Measurements from ENCODE around the gene GPR32.

The GPR32 gene

DNA sequence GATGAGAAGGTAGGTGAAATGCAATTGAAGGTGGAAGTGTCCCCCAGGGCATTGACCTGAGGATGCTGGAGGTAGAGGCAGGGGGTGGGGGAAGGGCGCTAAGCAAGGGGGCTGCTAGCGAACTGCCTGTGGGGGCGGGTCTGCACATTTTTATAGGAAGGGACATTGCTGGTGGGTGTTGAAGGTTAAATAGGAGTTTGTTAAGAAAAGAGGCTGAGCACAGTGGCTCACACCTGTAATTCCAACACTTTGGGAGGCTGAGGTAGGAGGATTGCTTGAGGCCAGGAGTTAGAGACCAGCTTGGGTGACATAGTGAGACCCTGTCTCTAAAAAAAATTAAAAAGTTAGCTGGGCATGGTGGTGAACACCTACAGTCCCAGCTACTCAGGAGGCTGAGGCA lies 14.4 kb downstream of the GPR32 start:
- no peak for FAIRE-seq

DNA sequence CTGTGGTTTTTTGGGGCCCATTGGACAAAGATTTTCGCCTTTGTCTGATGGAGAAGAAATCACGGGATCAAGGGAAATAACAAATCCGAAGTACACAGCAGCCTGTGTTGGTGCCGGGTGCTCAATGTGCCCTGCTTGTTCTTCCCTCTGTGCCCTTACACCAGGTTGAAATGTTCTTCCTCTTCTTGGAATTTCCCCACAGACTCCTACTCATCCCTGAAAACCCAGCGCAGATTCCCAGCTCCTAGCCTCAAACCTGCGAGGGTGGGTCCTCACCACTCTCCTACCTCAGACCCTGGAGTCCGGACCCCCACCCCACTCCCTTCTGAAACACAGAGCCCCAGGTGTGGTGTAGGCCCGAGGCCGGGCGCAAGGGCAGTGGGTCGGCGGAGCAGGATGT lies 15.1 kb downstream of the GPR32 start:
- no peak for FAIRE-seq

DNA sequence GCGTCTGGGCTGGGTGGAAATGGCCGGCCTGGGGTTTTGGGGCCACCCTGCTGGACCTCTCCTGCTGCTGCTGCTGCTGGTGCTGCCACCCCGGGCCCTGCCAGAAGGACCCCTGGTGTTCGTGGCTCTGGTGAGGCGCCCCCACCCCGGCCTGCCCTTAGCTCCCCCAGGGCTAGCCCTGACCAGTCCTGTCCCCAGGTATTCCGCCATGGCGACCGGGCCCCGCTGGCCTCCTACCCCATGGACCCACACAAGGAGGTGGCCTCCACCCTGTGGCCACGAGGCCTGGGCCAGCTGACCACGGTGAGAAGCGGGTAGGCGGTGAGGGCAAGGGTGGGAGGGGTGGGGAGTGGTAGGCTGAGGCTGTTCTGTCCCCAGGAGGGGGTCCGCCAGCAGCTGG lies 20.1 kb downstream of the GPR32 start, which contains the start of gene ACP4:
Gene ACP4, plus strand, starts transcription at position 20 of the 400 bp plus-strand sequence. Its CDS starts 0 bp downstream, at position 20.
- no peak for FAIRE-seq

DNA sequence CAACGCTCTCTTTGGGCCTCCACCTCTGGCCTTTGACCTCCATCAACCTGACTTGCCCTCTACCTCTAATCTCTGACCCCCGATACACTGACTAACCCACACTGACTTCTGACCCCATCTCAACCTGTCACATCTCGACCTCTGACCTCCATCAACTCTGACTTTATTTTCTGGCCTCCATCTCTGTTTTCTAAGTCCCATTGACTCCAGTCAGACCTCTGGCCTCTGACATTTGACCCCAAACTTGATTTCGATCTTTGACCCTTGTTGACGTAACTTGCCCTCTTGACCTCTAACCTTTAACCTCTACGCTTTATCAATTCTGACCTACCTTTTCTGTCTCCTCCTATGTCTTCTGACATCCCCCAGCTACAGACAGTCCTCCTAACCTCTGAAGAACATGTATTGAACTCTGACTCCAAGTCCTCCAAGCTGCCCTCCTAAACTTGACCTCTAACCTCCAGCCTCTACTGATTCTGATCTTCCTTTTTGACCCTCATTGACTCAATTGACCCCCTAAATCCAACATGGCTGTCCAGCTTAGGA lies 20.7 kb downstream of the GPR32 start:
- no peak for FAIRE-seq

DNA sequence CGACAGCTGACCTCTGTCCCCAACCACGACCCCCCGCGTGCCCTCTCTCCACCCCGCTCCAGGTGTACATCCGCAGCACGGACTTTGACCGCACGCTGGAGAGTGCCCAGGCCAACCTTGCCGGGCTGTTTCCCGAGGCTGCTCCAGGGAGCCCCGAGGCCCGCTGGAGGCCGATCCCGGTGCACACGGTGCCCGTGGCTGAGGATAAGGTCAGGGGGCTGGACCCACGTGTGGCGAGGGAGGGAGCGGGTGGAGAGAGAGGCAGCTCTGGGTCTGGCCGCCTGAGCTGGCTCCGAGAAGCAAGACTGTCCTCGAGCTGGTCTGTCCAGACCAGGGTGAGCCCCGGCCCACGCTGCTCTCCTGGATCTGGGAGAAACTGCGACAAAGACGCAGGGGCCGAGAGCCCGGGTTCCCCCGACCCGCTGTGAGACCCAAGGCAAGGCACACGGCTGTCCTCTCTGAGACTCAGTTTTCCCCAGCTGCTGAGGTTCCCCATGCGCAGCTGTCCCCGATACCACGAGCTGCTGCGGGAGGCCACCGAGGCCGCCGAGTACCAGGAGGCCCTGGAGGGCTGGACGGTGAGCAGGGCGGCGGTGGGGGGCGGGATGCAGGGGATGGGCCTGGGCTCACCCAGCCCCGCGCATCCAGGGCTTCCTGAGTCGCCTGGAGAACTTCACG lies 21.5 kb downstream of the GPR32 start:
- no peak for FAIRE-seq

DNA sequence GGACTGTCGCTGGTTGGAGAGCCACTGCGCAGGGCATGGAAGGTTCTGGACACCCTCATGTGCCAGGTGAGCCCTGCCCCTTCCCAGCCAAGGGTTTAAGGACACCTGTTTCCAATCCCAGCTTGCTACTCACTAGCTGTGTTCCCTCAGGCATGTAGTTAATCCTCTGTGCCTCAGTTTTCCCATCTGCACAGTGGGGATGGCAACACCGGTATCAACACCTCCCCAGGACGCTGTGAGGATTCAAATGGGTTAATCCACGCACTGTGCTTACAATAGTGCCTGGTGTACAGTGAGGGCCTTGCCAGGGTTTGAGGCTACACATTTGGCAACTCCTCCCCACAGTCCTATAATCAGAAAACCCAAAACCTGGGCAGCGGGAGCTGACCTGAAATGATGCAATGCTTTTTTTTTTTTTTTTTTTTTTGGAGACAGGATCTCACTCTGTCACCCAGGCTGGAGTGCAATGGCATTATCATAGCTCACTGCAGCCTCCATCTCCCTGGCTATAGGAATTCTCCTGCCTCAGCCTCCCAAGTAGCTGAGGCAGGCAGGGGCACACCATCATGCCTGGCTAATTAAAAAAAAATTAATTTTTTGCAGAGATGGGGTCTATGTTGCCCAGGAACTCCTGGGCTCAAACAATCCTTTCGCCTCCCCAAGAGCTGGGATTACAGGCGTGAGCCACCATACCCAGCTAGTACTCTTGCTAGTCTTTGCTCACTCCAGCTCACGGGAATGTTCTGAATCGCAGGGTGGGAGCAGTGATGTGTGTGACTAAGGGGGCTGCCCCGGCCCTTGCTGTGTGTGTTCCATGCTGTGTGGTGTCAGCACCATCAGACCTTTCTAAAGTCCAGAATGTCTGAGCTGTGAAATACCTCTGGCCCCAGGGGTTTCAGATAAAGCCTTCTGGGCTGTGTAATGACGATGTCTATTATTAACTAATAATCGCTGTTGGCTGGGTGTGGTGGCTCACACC lies 22.3 kb downstream of the GPR32 start:
- FAIRE-seq, result no peak

DNA sequence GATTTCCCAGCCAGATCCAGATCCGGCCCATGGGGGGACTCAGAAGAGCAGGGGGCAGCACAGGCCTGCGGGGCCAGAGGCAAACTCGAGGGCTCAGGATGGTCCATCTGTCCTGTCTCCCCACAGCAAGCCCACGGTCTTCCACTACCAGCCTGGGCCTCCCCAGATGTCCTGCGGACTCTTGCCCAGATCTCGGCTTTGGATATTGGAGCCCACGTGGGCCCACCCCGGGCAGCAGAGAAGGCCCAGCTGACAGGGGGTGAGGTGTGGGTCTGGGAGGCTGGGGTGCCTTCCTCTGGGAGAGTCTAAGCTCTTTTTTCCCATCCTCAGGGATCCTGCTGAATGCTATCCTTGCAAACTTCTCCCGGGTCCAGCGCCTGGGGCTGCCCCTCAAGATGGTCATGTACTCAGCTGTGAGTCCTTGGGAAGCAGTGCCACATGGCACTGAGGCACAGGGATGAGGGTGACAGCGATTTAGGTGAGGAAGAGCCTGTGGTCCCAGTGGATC lies 23.3 kb downstream of the GPR32 start:
- no peak for FAIRE-seq

DNA sequence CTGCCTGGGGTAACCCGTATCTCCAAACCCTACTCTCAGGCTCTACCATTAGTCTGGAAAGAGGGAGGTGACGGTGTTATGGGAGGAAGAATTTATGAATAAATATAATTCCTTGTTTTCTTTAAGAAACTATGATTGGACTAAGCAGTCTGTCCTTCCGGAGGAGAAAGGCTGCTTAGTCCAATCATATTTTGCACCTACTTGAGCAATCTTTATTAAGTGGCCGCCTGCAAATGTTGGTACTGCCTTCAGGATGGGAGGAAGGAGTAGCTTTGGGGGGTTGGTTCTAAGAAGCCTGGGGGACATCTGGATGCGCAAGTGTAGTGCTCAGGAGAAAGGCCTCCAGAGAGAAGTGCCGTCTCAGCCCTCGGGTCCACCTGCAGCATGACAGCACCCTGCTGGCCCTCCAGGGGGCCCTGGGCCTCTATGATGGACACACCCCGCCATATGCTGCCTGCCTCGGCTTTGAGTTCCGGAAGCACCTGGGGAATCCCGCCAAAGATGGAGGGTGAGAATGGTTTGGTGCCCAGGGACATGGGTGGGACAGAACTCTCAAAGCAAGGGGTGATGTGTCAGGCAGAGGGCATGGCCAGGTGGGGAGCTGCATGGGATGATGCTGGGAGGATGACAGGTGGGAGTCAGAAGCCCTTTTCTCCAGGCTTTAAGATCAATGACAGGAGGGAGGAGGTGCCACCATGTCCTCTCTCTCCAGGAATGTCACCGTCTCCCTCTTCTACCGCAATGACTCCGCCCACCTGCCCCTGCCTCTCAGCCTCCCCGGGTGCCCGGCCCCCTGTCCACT lies 24.0 kb downstream of the GPR32 start:
- FAIRE-seq, result no peak

DNA sequence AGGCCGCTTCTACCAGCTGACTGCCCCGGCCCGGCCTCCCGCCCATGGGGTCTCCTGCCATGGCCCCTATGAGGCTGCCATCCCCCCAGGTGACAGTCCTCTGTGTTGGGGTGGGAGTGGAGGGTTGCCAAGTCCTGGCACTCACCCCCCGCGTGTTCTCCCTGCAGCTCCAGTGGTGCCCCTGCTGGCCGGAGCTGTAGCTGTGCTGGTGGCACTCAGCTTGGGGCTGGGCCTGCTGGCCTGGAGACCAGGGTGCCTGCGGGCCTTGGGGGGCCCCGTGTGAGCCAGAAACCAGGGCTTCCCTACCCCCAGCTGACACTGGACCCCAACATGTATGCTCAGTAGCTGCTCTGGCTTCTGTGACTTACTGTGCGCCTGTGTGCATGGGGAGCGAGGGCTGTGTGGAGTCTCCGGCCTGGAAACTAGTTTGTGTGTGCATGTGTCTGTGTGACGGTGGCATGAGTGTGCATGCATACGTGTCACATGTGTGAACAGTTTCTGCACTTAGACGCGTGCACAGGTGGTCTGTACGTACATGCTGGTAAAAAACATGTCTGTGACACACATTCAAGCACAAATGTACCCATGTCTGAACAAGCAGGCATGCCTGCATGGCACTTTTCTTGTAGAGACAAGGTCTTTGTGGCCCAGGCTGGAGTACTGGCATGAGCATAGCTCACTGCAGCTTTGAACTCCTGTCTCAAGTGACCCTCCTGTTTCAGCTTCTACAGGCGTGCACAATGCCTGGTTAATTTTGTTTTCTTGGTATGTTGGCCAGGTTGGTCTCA lies 24.8 kb downstream of the GPR32 start:
- no peak for FAIRE-seq

DNA sequence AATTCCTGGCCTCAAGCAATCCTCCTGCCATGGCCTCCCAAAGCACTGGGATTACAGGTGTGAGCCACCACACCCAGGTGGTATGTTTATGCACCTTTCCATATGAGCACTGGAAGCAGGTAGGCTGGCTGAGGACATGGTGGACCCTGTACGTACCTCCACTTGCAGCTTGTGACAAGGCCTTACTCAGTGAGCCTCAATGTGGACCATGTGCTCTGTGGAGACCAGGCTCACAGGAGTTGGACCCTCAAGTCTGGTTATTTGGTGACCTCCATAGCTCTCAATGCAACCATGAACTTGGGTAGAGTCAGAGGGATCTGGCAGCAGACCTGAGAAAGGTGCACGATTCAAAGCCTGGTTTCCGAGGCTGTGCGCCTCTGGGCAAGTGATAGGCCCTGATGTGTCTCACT lies 25.4 kb downstream of the GPR32 start:
- no peak for FAIRE-seq

DNA sequence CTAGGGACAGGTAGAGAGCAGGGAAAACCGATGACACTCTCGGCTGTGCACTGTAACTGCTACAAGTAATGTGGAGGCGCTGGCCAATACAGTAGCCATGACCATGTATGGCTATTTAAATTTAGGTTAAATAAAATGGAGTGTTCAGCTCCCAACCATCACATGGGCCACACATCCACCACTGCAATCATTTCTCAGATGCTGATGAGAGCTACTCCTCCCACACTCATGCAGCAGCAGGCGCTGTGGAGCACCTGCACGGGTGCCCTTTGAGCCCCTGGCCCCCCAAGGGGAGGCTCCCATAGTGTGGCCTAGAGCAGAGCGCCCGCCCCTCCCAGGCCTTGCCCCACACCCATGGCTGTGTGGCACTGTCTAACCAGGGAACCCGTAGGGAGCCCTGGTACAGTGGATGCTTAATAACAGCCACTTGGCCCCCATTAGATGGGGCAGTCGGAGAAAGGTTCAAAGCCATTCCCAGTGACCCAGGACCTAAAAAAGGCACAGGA lies 25.9 kb downstream of the GPR32 start:
- FAIRE-seq, result no peak

DNA sequence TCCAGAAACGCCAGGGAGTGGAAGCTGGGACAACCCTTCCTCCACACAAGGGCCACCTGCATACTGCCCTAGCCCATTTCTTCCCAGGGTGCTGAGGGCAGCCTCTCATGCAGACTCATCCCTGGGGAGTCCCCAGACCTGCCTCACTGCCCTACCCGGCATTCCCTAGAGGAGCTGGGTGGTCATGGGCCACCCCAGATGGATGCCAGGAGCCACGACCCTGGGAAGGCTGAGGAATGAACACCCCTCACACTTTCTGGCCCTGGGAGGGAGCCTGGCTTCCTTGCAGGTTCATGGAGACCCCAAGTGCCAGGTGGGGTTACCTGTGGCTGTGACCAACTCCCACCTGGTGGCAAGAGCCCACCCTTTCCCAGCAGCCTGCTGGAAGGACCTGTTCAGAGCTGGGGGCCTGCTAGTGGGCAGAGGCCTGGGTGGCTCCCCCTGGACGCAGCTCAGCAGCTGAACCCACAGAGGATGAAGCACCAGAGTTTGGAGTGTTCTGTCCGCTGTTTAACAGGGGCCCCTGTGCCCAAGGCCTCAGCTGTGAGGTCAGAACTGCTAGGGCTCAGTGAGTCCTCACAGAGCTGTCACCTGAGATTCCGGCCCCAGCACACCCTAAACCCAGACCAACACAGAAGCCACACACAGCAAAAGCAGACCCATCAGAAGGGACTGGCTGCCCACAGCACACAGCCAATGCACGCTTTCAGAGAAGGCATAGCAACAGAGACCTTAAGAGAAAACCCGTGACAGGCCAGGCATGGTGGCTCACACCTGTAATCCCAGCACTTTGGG lies 26.6 kb downstream of the GPR32 start:
- FAIRE-seq, result no peak

DNA sequence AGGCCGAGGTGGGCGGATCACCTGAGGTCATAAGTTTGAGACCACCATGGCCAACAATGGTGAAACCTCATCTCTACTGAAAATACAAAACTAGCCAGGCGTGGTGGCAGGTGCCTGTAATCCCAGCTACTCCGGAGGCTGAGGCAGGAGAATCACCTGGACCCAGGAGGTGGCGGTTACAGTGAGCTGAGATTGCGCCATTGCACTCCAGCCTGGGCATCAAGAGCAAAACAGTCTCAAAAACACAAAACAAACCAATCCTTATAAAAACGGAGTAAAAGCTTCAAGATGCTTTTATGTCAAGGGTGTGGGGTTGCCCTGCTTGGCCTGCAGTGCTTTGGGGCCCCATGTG lies 27.1 kb downstream of the GPR32 start:
- FAIRE-seq, result no peak

DNA sequence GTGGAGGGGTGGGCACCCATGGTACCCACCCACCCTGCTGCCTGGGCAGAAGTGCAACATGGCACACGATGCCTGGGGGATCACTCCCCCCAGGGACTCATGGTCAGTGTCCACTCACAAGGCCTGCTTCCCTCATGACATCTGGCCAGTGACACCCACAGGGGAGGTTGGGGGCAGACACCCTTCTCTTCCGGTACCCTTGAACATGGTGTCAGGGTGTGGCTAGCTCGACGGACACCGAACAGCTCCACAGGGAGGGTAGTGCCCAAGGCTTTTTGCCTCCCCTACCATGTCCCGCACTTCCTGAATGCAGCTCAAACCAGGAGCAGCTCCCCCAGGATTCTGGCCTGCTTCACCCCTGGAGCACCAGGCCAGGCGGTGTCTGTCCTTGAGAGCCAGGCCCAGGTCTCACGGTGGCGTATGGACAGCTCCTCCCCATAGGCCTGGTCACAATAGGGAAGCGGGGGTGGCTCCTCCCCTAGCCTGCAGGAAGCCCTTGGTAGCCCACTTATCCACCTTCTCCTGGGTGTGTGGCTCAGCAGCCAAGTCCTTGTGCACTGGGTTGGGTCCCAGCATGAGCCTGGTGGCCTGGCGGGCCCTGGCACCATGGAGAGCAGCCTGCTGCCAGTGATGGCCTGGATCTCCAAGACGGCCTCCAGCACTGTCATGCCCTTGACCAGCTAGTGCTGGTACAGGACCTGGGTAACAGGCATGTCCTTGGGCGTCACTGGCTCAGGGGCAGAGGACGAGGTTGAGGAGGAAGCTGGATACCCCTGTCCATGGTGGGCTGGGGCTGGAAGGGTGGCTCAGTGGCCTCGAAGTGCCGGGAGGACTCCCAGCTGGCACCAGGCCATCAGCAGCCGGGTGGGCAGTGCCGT lies 27.8 kb downstream of the GPR32 start:
- no peak for FAIRE-seq

DNA sequence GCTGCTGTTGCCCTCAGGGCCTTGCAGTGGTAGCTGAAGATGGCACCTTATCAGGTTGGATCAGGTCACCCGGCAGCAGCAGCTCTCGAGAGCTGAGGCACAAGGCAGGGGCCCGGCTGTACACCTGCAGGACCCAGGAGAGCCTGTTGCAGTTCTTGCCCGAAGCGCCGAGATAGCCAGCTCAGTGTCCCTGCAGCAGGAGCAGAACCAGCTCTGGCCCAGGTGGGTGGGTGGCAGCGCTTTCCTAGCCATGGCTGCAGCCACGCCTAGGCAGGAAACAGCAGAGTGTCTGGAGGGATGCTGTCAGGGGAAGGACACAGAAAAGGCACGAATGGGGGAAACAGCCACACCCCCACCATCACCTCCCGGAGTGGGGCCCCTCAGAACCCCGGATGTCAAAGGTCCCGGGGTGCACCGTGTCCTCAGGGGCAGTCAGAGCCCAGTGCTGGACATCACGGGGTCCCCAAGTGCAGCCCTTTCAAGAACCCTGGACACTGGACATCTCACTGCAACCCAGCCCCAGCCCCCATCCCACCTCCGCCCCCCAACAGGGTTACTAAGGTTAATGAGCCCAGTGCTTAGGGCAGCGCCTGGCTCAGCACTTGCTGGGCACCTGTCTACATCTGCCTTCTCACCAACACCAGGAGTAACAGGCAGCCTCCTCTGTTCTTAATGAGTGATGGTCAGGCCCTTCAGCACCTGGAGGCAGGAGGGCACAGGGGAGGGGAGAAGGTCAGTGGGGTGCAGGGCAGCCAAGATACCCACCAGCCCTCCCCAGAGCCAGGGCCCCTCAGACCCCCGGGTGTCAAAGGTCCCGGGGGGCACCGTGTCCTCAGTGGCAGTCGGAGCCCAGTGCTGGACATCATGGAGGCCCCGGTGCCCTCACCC lies 28.6 kb downstream of the GPR32 start:
- no peak for FAIRE-seq

DNA sequence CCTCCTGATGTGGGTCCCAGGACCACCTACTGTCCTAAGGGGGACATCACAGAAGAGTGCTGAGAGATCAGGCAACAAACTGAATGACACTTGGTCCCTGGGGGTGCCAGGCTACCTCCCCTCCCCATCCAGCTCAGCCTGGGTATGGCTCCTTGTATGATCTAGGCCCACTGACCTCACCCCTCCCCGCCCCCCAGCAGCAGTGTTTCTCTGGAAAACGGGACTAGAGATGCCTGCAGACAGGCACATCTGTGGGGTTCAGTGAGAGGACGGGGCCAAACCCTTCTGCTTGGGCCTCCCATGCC lies 29.2 kb downstream of the GPR32 start:
- FAIRE-seq, result no peak

DNA sequence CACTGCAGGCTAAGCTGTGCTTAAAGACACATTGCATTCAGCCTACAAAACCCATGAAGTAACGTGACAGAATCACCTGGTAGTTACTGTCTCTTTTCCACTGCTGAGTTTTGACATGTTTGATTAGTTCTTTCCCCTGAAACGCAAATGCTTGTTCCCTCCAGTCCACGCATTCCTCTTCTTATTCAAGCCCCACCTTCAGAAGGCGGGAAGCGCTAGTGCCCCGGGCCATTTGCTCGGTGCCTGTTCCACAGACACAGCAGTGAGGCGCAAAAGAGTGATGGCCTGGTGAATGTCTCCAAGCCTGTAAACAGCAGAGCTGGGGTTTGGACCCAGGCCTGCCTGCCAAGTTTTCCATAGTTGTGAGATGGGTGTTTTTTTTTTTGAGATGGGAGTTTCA lies 30.8 kb downstream of the GPR32 start:
- no peak for FAIRE-seq

DNA sequence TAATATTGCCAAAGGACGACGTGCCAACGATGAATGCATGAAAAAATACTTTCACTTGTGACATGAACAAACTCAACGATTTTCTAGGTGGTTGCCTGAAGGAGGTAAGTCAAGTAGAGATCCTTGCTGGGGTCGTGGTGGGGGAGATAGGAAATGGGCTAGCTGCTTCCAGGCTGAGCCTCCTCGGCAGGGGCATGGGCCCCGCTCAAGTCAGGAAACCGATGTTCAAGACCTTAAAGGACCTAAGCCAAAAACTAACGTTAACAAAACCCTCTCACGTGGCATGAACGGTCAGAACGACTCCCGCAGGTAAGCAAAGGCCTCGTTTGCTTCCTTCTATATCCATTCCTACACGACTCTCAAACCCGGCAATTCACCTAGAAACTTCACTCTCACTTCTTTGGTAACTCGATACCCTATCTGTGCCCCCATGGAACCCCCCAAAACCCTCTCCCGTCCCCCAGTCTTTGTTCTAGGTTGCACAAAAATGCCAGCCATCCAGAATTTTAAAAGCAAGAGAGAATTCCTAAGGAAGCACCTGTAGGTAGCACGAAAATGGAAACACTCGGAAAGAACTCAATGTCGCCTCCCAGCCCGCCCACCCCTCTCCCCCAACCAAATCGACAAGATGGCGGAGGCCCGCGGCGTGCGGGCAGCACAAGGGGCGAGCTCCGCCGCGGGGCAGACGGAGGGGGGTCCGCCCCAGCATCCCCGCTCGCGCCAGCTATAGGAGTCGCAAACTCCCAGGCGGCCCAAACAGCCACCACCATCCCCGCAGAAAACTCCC lies 33.6 kb downstream of the GPR32 start:
- FAIRE-seq, result no peak
